Measurements from ENCODE around the gene DCC. TPM values are rescaled to one million over a fixed set of nuclear protein-coding genes. Genes with fewer than 3 reads are reported as not detected.

DCC gene
- total and polyA plus RNA-seq, 7 experiments from 2014 or later: not detected

GRCh38 chr18:53526101-53526870 lies 1186.3 kb downstream of the DCC start:
- peaks cover 0 to 4% (median 0%) of the 10 kb centered on the region in 11 donors for H3K9me3 Mint-ChIP-seq
- H3K27me3 ChIP-seq (ENCODE audit: control insufficient read depth in 2 of 2, insufficient read depth in 2 of 2, low read length in 2 of 2): no peaks in the 10 kb centered on the region

DNA sequence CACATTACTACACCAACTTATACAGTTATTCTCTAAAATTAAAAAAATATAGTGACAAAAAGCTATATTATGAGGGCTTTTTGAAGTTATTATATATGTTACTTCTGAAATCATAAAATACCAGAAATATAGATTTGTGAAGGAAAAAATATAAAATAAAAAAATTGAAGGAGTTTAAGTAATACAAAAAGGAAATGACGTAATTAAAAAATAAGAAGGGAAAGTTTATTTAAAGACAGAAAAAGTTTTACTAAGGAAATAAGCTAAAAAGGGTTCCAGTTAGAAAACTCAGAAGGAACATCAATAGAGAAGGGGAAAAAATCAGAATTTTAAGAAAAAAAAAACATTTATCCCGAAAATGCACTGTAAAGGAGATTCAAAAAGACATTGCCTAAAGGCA lies 1187.4 kb downstream of the DCC start:
- Histone ChIP-seq H3K4me3 (ENCODE audit: low read length) (no peak overlapping the region), H3K27me3 (ENCODE audit: control insufficient read depth in 2 of 2, insufficient read depth in 2 of 2, low read length in 2 of 2) (no peaks in the 10 kb centered on the region), H3K27ac (ENCODE audit: low read depth, low read length) (no peak overlapping the region), H3K36me3 (ENCODE audit: control insufficient read depth in 2 of 3, insufficient read depth in 3 of 3, low read length in 3 of 3) (no peaks in the 10 kb centered on the region), H3K4me1 (ENCODE audit: control insufficient read depth in 2 of 2, insufficient read depth in 2 of 2, low read length in 2 of 2) (no peaks in the 10 kb centered on the region), H3K9me3 (ENCODE audit: control insufficient read depth in 2 of 3, low read length in 3 of 3) (no peaks in the 10 kb centered on the region)
- DNase-seq: no peak
- no peak overlapping the region for H3K4me3 Mint-ChIP-seq
- no peaks in the 10 kb centered on the region for H3K27me3 Mint-ChIP-seq
- ChIA-PET CTCF (no interaction called here), POLR2A (no interaction called here)
- H3K36me3 Mint-ChIP-seq: no peaks in the 10 kb centered on the region
- H3K27ac Mint-ChIP-seq: no peak overlapping the region
- ATAC-seq: no peak
- no peaks in the 10 kb centered on the region for H3K4me1 Mint-ChIP-seq
- intact Hi-C loops (cut with micrococcal nuclease): no loop called here
- H3K9me3 Mint-ChIP-seq: peaks cover 0 to 4% (median 0%) of the 10 kb centered on the region in 11 donors

More at GRCh38 chr18:53526101-53526870, 1186.3 kb downstream of the DCC start:
- ChIA-PET CTCF (no interaction called here), POLR2A (no interaction called here)
- intact Hi-C loops (cut with micrococcal nuclease): no loop called here
- DNase-seq (no peak), ATAC-seq (no peak)
- Mint-ChIP-seq H3K27ac (no peak overlapping the region), H3K4me1 (no peaks in the 10 kb centered on the region), H3K36me3 (no peaks in the 10 kb centered on the region), H3K4me3 (no peak overlapping the region), H3K27me3 (no peaks in the 10 kb centered on the region)
- H3K4me1 ChIP-seq (ENCODE audit: control insufficient read depth in 2 of 2, insufficient read depth in 2 of 2, low read length in 2 of 2): no peaks in the 10 kb centered on the region
- no peaks in the 10 kb centered on the region for H3K36me3 ChIP-seq (ENCODE audit: control insufficient read depth in 2 of 3, insufficient read depth in 3 of 3, low read length in 3 of 3)
- no peak overlapping the region for H3K4me3 ChIP-seq (ENCODE audit: low read length)
- no peak overlapping the region for H3K27ac ChIP-seq (ENCODE audit: low read depth, low read length)
- H3K9me3 ChIP-seq (ENCODE audit: control insufficient read depth in 2 of 3, low read length in 3 of 3): no peaks in the 10 kb centered on the region

DNA sequence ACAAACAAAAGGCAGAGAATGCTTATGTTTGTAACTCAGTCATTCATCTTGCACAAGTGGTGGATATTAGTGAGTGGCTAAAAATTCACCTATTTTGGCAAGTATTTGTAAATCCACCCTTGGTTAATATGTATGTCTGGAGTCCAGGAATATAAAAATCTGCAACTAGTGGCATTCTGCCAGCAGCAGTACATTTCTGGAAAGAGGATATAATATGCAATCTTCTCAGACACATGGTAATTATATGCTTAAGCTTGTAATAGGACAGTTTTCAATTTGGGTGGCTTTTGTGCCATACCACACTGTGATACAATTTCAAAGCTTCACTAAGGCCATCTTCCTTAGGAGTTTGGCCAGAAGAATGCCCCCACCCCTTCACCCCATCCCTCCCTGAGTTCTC lies 1191.2 kb downstream of the DCC start:
- no peak overlapping the region for H3K4me3 ChIP-seq (ENCODE audit: low read length)
- no peaks in the 10 kb centered on the region for H3K9me3 ChIP-seq (ENCODE audit: control insufficient read depth in 2 of 3, low read length in 3 of 3)
- ChIA-PET CTCF (no interaction called here), POLR2A (no interaction called here)
- H3K4me3 Mint-ChIP-seq: no peak overlapping the region
- DNase-seq: no peak
- no peaks in the 10 kb centered on the region for H3K4me1 ChIP-seq (ENCODE audit: control insufficient read depth in 2 of 2, insufficient read depth in 2 of 2, low read length in 2 of 2)
- intact Hi-C loops (cut with micrococcal nuclease): no loop called here
- H3K27me3 Mint-ChIP-seq: no peaks in the 10 kb centered on the region
- no peak overlapping the region for H3K27ac ChIP-seq (ENCODE audit: low read depth, low read length)
- H3K4me1 Mint-ChIP-seq: no peaks in the 10 kb centered on the region
- no peaks in the 10 kb centered on the region for H3K36me3 ChIP-seq (ENCODE audit: control insufficient read depth in 2 of 3, insufficient read depth in 3 of 3, low read length in 3 of 3)
- no peaks in the 10 kb centered on the region for H3K36me3 Mint-ChIP-seq
- no peak for ATAC-seq
- no peak overlapping the region for H3K27ac Mint-ChIP-seq
- H3K27me3 ChIP-seq (ENCODE audit: control insufficient read depth in 2 of 2, insufficient read depth in 2 of 2, low read length in 2 of 2): no peaks in the 10 kb centered on the region
- H3K9me3 Mint-ChIP-seq: peaks cover 0 to 5% (median 0%) of the 10 kb centered on the region in 11 donors

DNA sequence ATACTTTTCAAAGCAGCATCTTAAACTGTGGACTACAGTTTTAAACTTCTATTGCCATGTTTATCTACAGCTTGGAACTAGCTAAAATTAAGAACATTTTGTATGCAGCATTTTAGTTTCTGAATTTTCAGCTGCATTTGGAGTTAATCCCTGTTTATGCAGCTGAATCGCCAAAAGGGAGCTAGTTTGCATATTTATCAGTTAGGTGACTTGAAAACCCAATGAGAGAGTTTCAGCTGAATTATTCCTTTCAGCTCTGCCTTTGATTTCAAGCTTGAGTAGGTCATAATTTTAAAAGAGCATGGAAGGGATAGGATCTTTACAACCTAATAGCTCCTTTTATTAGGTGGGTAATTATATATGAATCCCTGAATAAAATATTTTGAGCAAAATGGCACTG lies 1191.9 kb downstream of the DCC start:
- ChIA-PET CTCF (no interaction called here), POLR2A (no interaction called here)
- Mint-ChIP-seq H3K27me3 (no peaks in the 10 kb centered on the region), H3K4me1 (no peaks in the 10 kb centered on the region), H3K9me3 (peaks cover 0 to 5% (median 0%) of the 10 kb centered on the region in 11 donors), H3K27ac (no peak overlapping the region), H3K36me3 (no peaks in the 10 kb centered on the region), H3K4me3 (no peak overlapping the region)
- Histone ChIP-seq H3K27ac (ENCODE audit: low read depth, low read length) (no peak overlapping the region), H3K9me3 (ENCODE audit: control insufficient read depth in 2 of 3, low read length in 3 of 3) (no peaks in the 10 kb centered on the region), H3K36me3 (ENCODE audit: control insufficient read depth in 2 of 3, insufficient read depth in 3 of 3, low read length in 3 of 3) (no peaks in the 10 kb centered on the region), H3K4me3 (ENCODE audit: low read length) (no peak overlapping the region), H3K4me1 (ENCODE audit: control insufficient read depth in 2 of 2, insufficient read depth in 2 of 2, low read length in 2 of 2) (no peaks in the 10 kb centered on the region), H3K27me3 (ENCODE audit: control insufficient read depth in 2 of 2, insufficient read depth in 2 of 2, low read length in 2 of 2) (no peaks in the 10 kb centered on the region)
- no peak for ATAC-seq
- intact Hi-C loops (cut with micrococcal nuclease): no loop called here
- no peak for DNase-seq

GRCh38 chr18:53534203-53534602 lies 1194.2 kb downstream of the DCC start:
- H3K36me3 Mint-ChIP-seq: no peaks in the 10 kb centered on the region
- H3K9me3 Mint-ChIP-seq: peaks cover 0 to 5% (median 0%) of the 10 kb centered on the region in 11 donors
- no peak overlapping the region for H3K27ac Mint-ChIP-seq
- Histone ChIP-seq H3K4me3 (ENCODE audit: low read length) (no peak overlapping the region), H3K27ac (ENCODE audit: low read depth, low read length) (no peak overlapping the region), H3K9me3 (ENCODE audit: control insufficient read depth in 2 of 3, low read length in 3 of 3) (no peaks in the 10 kb centered on the region), H3K36me3 (ENCODE audit: control insufficient read depth in 2 of 3, insufficient read depth in 3 of 3, low read length in 3 of 3) (no peaks in the 10 kb centered on the region), H3K4me1 (ENCODE audit: control insufficient read depth in 2 of 2, insufficient read depth in 2 of 2, low read length in 2 of 2) (no peaks in the 10 kb centered on the region), H3K27me3 (ENCODE audit: control insufficient read depth in 2 of 2, insufficient read depth in 2 of 2, low read length in 2 of 2) (no peaks in the 10 kb centered on the region)
- H3K27me3 Mint-ChIP-seq: no peaks in the 10 kb centered on the region
- ATAC-seq (no peak), DNase-seq (no peak)
- POLR2A ChIA-PET: no interaction called here
- no peak overlapping the region for H3K4me3 Mint-ChIP-seq
- intact Hi-C loops (cut with micrococcal nuclease): no loop called here
- no peaks in the 10 kb centered on the region for H3K4me1 Mint-ChIP-seq
- CTCF ChIA-PET: no interaction called here

DNA sequence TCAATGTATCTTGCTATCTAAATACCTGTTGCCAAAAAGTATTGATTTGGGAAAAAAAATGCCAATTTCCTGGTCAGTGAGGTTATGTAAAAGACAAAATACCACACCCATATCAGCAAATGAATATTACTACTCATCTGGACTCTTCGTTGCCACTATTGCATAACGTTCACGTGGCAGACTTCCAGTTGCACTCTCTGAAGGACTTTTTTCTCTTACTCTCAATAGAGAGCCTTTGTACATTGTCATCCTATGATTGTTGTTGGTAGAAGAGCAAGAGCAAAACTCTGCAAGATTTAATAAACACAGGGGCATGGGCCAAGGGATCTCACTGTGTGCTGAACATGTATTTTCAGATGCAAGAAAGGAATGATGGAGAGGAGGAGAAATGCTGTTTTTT lies 1194.7 kb downstream of the DCC start:
- Mint-ChIP-seq H3K36me3 (no peaks in the 10 kb centered on the region), H3K4me1 (no peaks in the 10 kb centered on the region), H3K27ac (no peak overlapping the region), H3K4me3 (no peak overlapping the region), H3K9me3 (peaks cover 0 to 5% (median 0%) of the 10 kb centered on the region in 11 donors), H3K27me3 (no peaks in the 10 kb centered on the region)
- no peaks in the 10 kb centered on the region for H3K27me3 ChIP-seq (ENCODE audit: control insufficient read depth in 2 of 2, insufficient read depth in 2 of 2, low read length in 2 of 2)
- H3K27ac ChIP-seq (ENCODE audit: low read depth, low read length): no peak overlapping the region
- ChIA-PET CTCF (no interaction called here), POLR2A (no interaction called here)
- no peak overlapping the region for H3K4me3 ChIP-seq (ENCODE audit: low read length)
- H3K36me3 ChIP-seq (ENCODE audit: control insufficient read depth in 2 of 3, insufficient read depth in 3 of 3, low read length in 3 of 3): no peaks in the 10 kb centered on the region
- no peak for ATAC-seq
- no peaks in the 10 kb centered on the region for H3K9me3 ChIP-seq (ENCODE audit: control insufficient read depth in 2 of 3, low read length in 3 of 3)
- intact Hi-C loops (cut with micrococcal nuclease): no loop called here
- H3K4me1 ChIP-seq (ENCODE audit: control insufficient read depth in 2 of 2, insufficient read depth in 2 of 2, low read length in 2 of 2): no peaks in the 10 kb centered on the region
- no peak for DNase-seq

DNA sequence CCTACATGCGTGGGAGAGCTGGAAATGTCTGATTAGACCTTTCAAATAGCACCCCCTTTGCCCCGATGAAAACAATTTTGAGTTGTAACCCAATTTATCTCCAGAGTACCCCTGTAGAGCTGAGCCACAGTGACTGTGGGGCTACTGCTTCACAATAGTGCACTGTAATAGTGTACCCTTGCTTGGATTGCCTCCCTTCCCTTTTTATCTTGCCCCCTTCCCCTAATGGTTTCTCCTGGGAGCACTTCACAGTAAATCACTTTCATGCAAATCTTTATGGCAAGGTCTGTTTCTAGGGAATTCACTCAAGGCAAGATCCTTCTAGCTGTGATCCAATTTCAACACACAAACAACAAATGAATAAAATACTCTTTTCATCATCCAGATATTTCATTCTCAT lies 1196.9 kb downstream of the DCC start:
- peaks cover 0 to 11% (median under 1%) of the 10 kb centered on the region in 11 donors for H3K9me3 Mint-ChIP-seq
- Histone ChIP-seq H3K9me3 (ENCODE audit: control insufficient read depth in 2 of 3, low read length in 3 of 3) (no peaks in the 10 kb centered on the region), H3K4me3 (ENCODE audit: low read length) (no peak overlapping the region), H3K4me1 (ENCODE audit: control insufficient read depth in 2 of 2, insufficient read depth in 2 of 2, low read length in 2 of 2) (no peaks in the 10 kb centered on the region), H3K27me3 (ENCODE audit: control insufficient read depth in 2 of 2, insufficient read depth in 2 of 2, low read length in 2 of 2) (no peaks in the 10 kb centered on the region), H3K27ac (ENCODE audit: low read depth, low read length) (no peak overlapping the region), H3K36me3 (ENCODE audit: control insufficient read depth in 2 of 3, insufficient read depth in 3 of 3, low read length in 3 of 3) (no peaks in the 10 kb centered on the region)
- CTCF ChIA-PET: no interaction called here
- POLR2A ChIA-PET: no interaction called here
- ATAC-seq: no peak
- no peaks in the 10 kb centered on the region for H3K36me3 Mint-ChIP-seq
- no peaks in the 10 kb centered on the region for H3K4me1 Mint-ChIP-seq
- no peak for DNase-seq
- no peak overlapping the region for H3K27ac Mint-ChIP-seq
- no peaks in the 10 kb centered on the region for H3K27me3 Mint-ChIP-seq
- H3K4me3 Mint-ChIP-seq: no peak overlapping the region
- intact Hi-C loops (cut with micrococcal nuclease): no loop called here

Data from naive thymus-derived CD4-positive, alpha-beta T cell (primary cell).